WTC11 (cell line): Measurements from ENCODE around the gene VIPR2. TPM values are rescaled to one million over a fixed set of nuclear protein-coding genes. Genes with fewer than 3 reads are reported as not detected.

Experiments
- ATAC-seq: fragments of 200-7000 bp; cut with Tn5 transposase; 2 replicates; pipeline ENCODE4 v1.10.0; 2021; ENCODE audit warnings: mild to moderate bottlenecking, moderate library complexity
- CTCF ChIA-PET: fragments of 300-600 bp; sonication (Branson Sonifier 250); formaldehyde crosslinking; loops from one replicate; lab custom pipeline; 2021; ENCODE audit warnings: antibody characterized with exemption; lab: Charles Lee
- POLR2A ChIA-PET: fragments of 350-600 bp; sonication (Branson Sonifier 250); formaldehyde crosslinking; loops from one replicate; lab custom pipeline; 2021; ENCODE audit warnings: antibody characterized with exemption; lab: Charles Lee
- DNase-seq: peaks from one replicate; pipeline ENCODE4 v3.0.0; 2021; ENCODE audit warnings: low spot score
- H3K27ac Mint-ChIP-seq: 2 replicates; pipeline ENCODE4 v1.8.0; 2021; ENCODE audit warnings: mixed read lengths
- H3K27me3 Mint-ChIP-seq: 2 replicates; pipeline ENCODE4 v1.8.0; 2021; ENCODE audit warnings: low read depth, mild to moderate bottlenecking, moderate library complexity, mixed read lengths
- H3K36me3 Mint-ChIP-seq: 2 replicates; pipeline ENCODE4 v1.8.0; 2021; ENCODE audit warnings: mixed read lengths
- H3K4me1 Mint-ChIP-seq: 2 replicates; pipeline ENCODE4 v1.8.0; 2022; ENCODE audit warnings: mixed read lengths
- H3K4me3 Mint-ChIP-seq: 2 replicates; pipeline ENCODE4 v1.8.0; 2021; ENCODE audit warnings: mild to moderate bottlenecking, moderate library complexity, mixed read lengths
- H3K9me3 Mint-ChIP-seq: 2 replicates; pipeline ENCODE4 v1.8.0; 2021; ENCODE audit warnings: mixed read lengths
- ARID4B ChIP-seq: sonication (generic); formaldehyde crosslinking; IDR thresholded peaks from 2 replicates; pipeline ENCODE4 v1.8.0; 2023; ENCODE audit warnings: missing genetic modification reagents, mild to moderate bottlenecking, borderline replicate concordance
- CREB1 ChIP-seq: sonication (generic); formaldehyde crosslinking; IDR thresholded peaks from 2 replicates; pipeline ENCODE4 v1.8.0; 2023; ENCODE audit warnings: mild to moderate bottlenecking, missing genetic modification reagents
- CREM ChIP-seq: sonication (generic); formaldehyde crosslinking; IDR thresholded peaks from 2 replicates; pipeline ENCODE4 v1.8.1; 2022; ENCODE audit warnings: mild to moderate bottlenecking, missing genetic modification reagents, moderate library complexity
- EMX1 ChIP-seq: fragments of 250-450 bp; sonication (Bioruptor Pico); IDR thresholded peaks from 2 replicates; pipeline ENCODE4 v1.8.0; 2021; ENCODE audit warnings: mild to moderate bottlenecking
- ETV6 ChIP-seq: sonication (generic); formaldehyde crosslinking; IDR thresholded peaks from 2 replicates; pipeline ENCODE4 v1.8.1; 2022; ENCODE audit warnings: mild to moderate bottlenecking, missing genetic modification reagents
- FOXP4 ChIP-seq: sonication (generic); formaldehyde crosslinking; IDR thresholded peaks from 2 replicates; pipeline ENCODE4 v1.8.0; 2022; ENCODE audit warnings: mild to moderate bottlenecking, missing genetic modification reagents
- HMGA2 ChIP-seq: fragments of 250-450 bp; sonication (Bioruptor Pico); IDR thresholded peaks from 2 replicates; pipeline ENCODE4 v1.4.0; 2021; ENCODE audit warnings: mild to moderate bottlenecking, moderate library complexity
- IRF2 ChIP-seq: sonication (generic); formaldehyde crosslinking; IDR thresholded peaks from 2 replicates; pipeline ENCODE4 v1.8.0; 2022; ENCODE audit warnings: low read depth, missing genetic modification reagents, borderline replicate concordance
- JAZF1 ChIP-seq: fragments of 250-450 bp; sonication (Bioruptor Pico); IDR thresholded peaks from 2 replicates; pipeline ENCODE4 v1.9.0; 2021; ENCODE audit warnings: moderate library complexity, mild to moderate bottlenecking, inconsistent platforms
- NFE2L1 ChIP-seq: sonication (generic); formaldehyde crosslinking; IDR thresholded peaks from 2 replicates; pipeline ENCODE4 v1.8.1; 2023; ENCODE audit warnings: missing genetic modification reagents
- OVOL2 ChIP-seq: fragments of 250-450 bp; sonication (Bioruptor Pico); IDR thresholded peaks from 2 replicates; pipeline ENCODE4 v1.9.0; 2021; ENCODE audit warnings: mild to moderate bottlenecking, borderline replicate concordance
- TEAD1 ChIP-seq: sonication (generic); formaldehyde crosslinking; IDR thresholded peaks from 2 replicates; pipeline ENCODE4 v1.8.0; 2022; ENCODE audit warnings: mild to moderate bottlenecking, missing genetic modification reagents
- ZBTB43 ChIP-seq: sonication (generic); formaldehyde crosslinking; IDR thresholded peaks from 2 replicates; pipeline ENCODE4 v1.8.1; 2023; ENCODE audit warnings: mild to moderate bottlenecking, missing genetic modification reagents
- ZNF281 ChIP-seq: sonication (generic); formaldehyde crosslinking; IDR thresholded peaks from 2 replicates; pipeline ENCODE4 v1.8.0; 2023; ENCODE audit warnings: mild to moderate bottlenecking, missing genetic modification reagents
- ZSCAN18 ChIP-seq: fragments of 250-450 bp; sonication (Bioruptor Pico); IDR thresholded peaks from 2 replicates; pipeline ENCODE4 v2.1.2; 2022; ENCODE audit warnings: mild to moderate bottlenecking, moderate library complexity
- total RNA-seq: library from RNA; stranded (reverse); gene quantifications from 3 replicates; pipeline ENCODE4 v1.2.3, GENCODE V29; 2021

VIPR2 gene
- total RNA-seq, 1 experiment from 2014 or later, result 7.5 TPM

- Mint-ChIP-seq H3K9me3 (peaks cover 39% of the 10 kb centered on the region), H3K4me1 (peaks cover 18% of the 10 kb centered on the region), H3K36me3 (peaks cover 33% of the 10 kb centered on the region), H3K27ac (no peak overlapping the region), H3K27me3 (peaks cover 17% of the 10 kb centered on the region), H3K4me3 (no peak overlapping the region)
- DNase-seq, result no peak
- TF ChIP-seq FOXP4 (no peak), NFE2L1 (CRISPR knock-in tag) (no peak), CREM (CRISPR knock-in tag) (no peak), JAZF1 (CRISPR knock-in tag) (no peak), ZBTB43 (CRISPR knock-in tag) (no peak), ZSCAN18 (no peak), ZNF281 (no peak), ARID4B (CRISPR knock-in tag) (no peak), OVOL2 (no peak), EMX1 (CRISPR knock-in tag) (no peak), CREB1 (CRISPR knock-in tag) (no peak), HMGA2 (CRISPR knock-in tag) (no peak), ETV6 (CRISPR knock-in tag) (no peak), IRF2 (no peak), TEAD1 (CRISPR knock-in tag) (no peak)
- CTCF ChIA-PET, result no interaction called here
- POLR2A ChIA-PET, result no interaction called here
- no peak for ATAC-seq
These were observed 164.9 kb downstream of the VIPR2 start for GRCh38 chr7:158979635-158980351.
